Measurements from ENCODE around the gene FAM107B. TPM values are rescaled to one million over a fixed set of nuclear protein-coding genes. Genes with fewer than 3 reads are reported as not detected.

FAM107B gene
- total RNA-seq, 1 experiment from 2014 or later: 24.5 TPM

GRCh38 chr10:14574885-14575284 lies 199.8 kb downstream of the FAM107B start:
- no CpG with 5 or more reads among the region's 6 CpGs for WGBS (ENCODE audit: extremely low coverage, insufficient read length, low lambda C conversion rate)
- Histone ChIP-seq H2BK5ac (ENCODE audit: insufficient read length, low read length) (no peak overlapping the region), H4K20me1 (ENCODE audit: control insufficient read depth, insufficient read depth, insufficient read length) (no peaks in the 10 kb centered on the region), H3K27me3 (ENCODE audit: insufficient read depth, low read length) (no peaks in the 10 kb centered on the region), H3K23ac (ENCODE audit: insufficient read length, low read depth, low read length) (no peak overlapping the region), H4K5ac (ENCODE audit: insufficient read length, low read depth, low read length) (no peak overlapping the region), H2BK120ac (ENCODE audit: low read depth, low read length, poor library complexity, severe bottlenecking) (no peak overlapping the region), H3K9me3 (ENCODE audit: control insufficient read depth, low read depth, low read length) (no peaks in the 10 kb centered on the region), H3K9ac (ENCODE audit: extremely low read depth, insufficient read length, low read length) (no peak overlapping the region), H3K4me2 (ENCODE audit: insufficient read depth, insufficient read length, low read length) (no peak overlapping the region), H2BK12ac (ENCODE audit: insufficient read length, low read depth, low read length) (no peak overlapping the region), H3K56ac (ENCODE audit: insufficient read length, low read depth, low read length) (no peak overlapping the region), H2BK20ac (ENCODE audit: low read depth, low read length, poor library complexity, severe bottlenecking) (no peak overlapping the region), H3K79me2 (ENCODE audit: insufficient read depth, low read length) (peaks cover 8% of the 10 kb centered on the region; the same call in 1 of the 2 replicates), H2AFZ (ENCODE audit: low read length) (no peak overlapping the region), H3K4me1 (ENCODE audit: insufficient read depth, low read length) (peaks cover 7% of the 10 kb centered on the region; the same call in 1 of the 2 replicates), H3K79me1 (ENCODE audit: insufficient read depth, low read depth, low read length, poor library complexity, severe bottlenecking) (peaks cover 3% of the 10 kb centered on the region), H3K18ac (ENCODE audit: insufficient read length, low read depth, low read length) (no peak overlapping the region), H3K23me2 (ENCODE audit: insufficient read length, low read depth, low read length, poor library complexity, severe bottlenecking) (no peaks in the 10 kb centered on the region), H3K27ac (ENCODE audit: insufficient read length, low read depth, low read length) (no peak overlapping the region), H2AK5ac (ENCODE audit: insufficient read length, low read length) (no peak overlapping the region), H4K91ac (ENCODE audit: insufficient read length, low read depth, low read length) (no peak overlapping the region), H3T11ph (ENCODE audit: low read length) (no peak overlapping the region), H3K14ac (ENCODE audit: insufficient read depth, low read length) (no peak overlapping the region), H4K8ac (replicated peaks; ENCODE audit: insufficient read length, low read depth, low read length) (no peak overlapping the region), H2BK15ac (ENCODE audit: low read depth, low read length) (no peak overlapping the region), H3K4ac (ENCODE audit: low read depth, low read length) (no peak overlapping the region)
- TF ChIP-seq, protein P1, sequence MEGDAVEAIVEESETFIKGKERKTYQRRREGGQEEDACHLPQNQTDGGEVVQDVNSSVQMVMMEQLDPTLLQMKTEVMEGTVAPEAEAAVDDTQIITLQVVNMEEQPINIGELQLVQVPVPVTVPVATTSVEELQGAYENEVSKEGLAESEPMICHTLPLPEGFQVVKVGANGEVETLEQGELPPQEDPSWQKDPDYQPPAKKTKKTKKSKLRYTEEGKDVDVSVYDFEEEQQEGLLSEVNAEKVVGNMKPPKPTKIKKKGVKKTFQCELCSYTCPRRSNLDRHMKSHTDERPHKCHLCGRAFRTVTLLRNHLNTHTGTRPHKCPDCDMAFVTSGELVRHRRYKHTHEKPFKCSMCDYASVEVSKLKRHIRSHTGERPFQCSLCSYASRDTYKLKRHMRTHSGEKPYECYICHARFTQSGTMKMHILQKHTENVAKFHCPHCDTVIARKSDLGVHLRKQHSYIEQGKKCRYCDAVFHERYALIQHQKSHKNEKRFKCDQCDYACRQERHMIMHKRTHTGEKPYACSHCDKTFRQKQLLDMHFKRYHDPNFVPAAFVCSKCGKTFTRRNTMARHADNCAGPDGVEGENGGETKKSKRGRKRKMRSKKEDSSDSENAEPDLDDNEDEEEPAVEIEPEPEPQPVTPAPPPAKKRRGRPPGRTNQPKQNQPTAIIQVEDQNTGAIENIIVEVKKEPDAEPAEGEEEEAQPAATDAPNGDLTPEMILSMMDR (conservative IDR thresholded peaks at IDR 0.05): no peak
- Mint-ChIP-seq H3K27me3 (ENCODE audit: low read depth) (no peaks in the 10 kb centered on the region), H3K4me3 (no peak overlapping the region), H3K27ac (no peak overlapping the region; a peak in 1 of 7 replicates), H3K4me1 (peaks cover 38 to 41% of the 10 kb centered on the region in 2 experiments), H3K36me3 (ENCODE audit: insufficient read depth in 1 of 3, low read depth in 3 of 3) (peaks cover 0 to 8% (median 5%) of the 10 kb centered on the region in 3 experiments; a peak in 4 of 7 replicates), H3K9me3 (peaks cover 0 to 3% of the 10 kb centered on the region in 2 experiments; a peak in 2 of 5 replicates)
- DNase-seq: no peak

Data from H9 (cell line).